NCI-H526 (cell line): ENCODE data around the gene ST6GALNAC3.
A peak's percentile ranks its signal among the peaks of the same experiment; 100 is the strongest.
"Not testable (repeated sequence)": the region's sequence is repeated elsewhere in the genome, so short reads cannot be mapped to it uniquely, and the experiment has no call there.

Source experiments
- DNase-seq, 2 experiments: peaks; one replicate each; lab custom pipeline; 2025; lab: John Stamatoyannopoulos, UW

Gene ST6GALNAC3

DNA sequence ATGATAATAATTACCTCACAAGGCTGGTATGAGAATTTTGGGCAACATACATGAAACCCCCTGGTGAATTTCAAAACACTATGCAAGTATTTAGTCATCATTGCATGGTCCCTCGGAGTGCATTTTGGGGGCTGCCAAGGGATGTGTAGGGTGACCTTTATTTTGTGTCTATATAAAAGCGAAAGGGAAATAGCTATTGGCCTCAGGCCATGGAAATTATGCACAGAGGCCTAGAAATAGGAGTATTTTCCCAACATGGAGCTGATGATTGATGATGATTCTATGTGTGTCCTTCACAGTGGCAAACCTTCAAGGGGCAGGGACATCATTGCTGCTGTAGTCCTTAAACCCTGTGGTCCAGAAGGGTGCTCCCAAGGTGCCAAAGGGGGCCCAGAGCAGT, 265.5 kb downstream of the ST6GALNAC3 start:
- no peak for DNase-seq

- DNase-seq: not testable (repeated sequence)
Observed at GRCh38 chr1:76341816-76342215, 267.3 kb downstream of the ST6GALNAC3 start.

DNA sequence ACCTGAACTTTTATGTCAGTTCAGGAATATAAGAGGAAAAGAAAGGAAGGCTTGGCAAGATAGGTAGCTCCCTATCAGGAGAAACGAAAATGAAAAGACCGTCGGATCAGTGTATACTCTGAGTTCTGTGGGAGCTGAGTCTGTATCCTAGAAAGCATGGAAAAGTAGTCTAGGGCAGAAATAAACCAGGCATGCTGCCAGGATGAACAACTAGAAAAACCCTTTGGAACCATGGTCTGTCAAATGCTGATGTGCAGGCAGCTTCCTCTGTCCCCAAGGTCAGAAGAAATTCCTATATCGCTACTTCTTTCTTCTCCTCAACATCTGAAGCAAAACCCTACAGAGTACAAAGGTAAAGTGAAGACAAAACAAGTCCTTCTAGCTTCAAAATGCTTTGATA, 268.8 kb downstream of the ST6GALNAC3 start:
- no peak for DNase-seq

DNA sequence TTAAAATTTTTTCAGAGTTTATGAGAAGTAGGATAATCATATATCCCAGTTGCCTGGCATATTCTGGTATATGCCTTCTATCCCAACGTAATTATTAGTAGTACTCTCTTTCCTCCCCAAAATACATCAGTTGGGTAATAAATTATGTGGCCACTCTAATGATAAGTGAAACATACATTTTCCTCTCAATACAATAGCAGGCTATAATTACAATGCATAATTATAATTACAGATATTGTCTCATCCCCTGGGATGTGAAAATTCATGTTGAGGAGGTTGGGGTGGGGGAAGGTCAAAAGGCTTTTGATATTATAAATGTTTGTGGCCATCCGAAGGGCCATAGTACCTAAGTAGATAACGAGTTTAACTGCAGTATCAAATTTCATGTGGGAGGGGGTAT, 277.1 kb downstream of the ST6GALNAC3 start:
- DNase-seq: peak in 1 of 2 experiments; percentile 4

DNA sequence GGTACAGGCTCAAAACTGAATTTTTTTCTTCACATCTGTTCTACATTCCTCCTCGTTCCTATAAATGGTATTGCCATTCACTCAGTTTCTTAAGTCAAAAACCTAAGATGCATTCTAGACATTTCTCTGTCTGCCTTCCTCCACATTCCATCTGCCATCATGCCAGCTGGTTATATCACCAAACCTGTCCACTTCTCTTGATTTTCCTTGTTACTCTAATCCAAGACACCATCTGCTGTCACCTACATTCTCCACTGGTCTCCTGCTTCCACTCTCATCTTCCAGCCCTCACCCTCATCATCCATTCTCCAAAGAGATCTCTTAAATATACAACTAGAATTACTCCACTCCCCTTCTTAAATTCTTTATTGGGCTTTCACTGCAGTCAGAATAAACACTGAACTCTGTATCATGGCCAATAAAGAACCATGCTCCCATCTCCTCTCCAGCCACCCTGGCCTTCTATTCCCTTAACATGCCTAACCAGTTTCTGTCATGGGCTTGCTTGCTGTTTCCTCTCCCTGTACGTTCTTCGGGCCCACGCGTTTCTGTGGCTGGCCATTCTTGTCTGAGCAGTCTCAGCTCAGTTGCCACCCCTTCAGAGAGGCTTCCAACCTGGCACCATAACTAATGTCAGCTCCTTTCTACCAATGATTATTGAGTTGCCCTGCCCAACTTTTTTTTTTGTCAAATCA, 278.3 kb downstream of the ST6GALNAC3 start:
- DNase-seq: no peak

DNA sequence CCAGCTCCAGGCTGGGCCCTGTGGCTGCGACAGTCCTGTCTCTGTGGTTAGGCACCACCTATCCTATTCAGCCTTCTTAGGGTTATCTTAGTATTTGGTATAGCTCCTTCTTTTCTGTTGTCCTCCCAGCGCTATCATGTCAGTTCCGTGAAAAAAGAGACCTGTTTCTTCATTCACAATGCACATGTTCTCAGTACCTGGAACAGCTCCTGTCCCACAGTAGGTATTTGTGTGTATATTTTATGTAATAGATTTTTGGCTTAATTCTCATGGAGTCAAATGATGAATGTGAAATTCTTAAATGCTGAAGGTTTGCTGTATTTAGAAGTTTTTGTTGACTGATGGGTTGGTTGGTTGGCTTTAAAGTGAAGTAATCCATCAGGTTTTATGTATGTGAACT, 279.7 kb downstream of the ST6GALNAC3 start:
- no peak for DNase-seq

GRCh38 chr1:76366726-76367125, 292.2 kb downstream of the ST6GALNAC3 start:
- DNase-seq: no peak

DNA sequence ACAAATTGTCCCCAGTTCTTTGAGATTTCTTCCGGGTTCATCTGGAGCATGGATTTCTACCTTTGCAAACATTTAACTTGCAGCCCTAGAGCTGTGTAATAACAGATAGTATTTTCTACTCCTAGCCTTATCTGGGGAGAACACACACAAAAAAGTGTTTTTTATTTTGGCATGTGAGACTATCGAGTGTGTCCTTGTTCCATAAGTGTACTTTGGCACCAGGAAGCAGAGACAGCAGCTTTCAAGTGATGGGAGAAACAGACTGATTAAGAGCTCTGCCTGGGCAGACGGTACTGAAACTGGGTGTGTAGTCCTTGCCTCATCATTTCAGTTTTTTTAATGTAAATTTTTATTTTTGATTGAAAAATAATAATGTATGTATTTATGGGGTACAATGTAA, 297.4 kb downstream of the ST6GALNAC3 start:
- no peak for DNase-seq

DNA sequence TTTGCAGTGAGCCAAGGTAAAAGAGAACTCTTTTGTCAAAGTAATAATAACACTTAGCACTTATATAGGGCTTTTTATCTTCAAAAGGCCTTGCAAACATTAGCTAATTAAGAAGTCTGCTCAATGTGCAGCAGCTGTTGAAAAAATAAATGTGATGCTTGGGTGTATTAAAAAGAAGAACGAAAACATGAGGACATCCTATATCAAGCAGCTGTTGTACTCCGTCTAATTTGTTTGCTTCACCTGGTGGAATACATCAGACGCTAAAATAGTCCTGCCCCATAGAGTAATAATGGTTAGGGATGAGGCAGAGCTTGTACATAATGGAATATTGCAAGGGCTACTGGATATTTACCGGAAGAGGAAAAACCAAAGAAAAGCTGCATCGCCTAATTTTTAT, 299.5 kb downstream of the ST6GALNAC3 start:
- DNase-seq: peak; percentile 75 to 87

- no peak for DNase-seq
Observed at GRCh38 chr1:76377247-76377646, 302.7 kb downstream of the ST6GALNAC3 start.

DNA sequence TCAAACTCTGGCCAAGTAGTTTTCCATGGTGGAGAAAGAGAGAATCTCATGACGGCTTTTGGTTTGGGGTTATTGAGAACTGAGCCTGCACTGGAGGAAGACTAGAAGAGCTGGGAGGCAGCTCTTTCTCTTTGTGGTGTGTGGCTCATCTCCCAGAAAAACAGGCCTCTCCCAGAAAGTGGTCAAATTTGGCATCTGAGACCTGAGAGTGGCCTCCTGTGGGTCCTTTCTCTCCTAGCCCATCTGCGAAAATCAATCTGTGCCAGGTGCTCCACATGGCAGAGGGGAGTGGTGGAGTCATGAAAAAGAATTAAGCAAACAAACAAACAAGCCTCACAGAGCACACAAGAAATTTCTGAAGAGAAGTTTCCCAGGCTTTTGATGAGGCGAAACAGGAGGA, 305.0 kb downstream of the ST6GALNAC3 start:
- no peak for DNase-seq

- no peak for DNase-seq
Observed at GRCh38 chr1:76381450-76382097, 307.0 kb downstream of the ST6GALNAC3 start.

DNA sequence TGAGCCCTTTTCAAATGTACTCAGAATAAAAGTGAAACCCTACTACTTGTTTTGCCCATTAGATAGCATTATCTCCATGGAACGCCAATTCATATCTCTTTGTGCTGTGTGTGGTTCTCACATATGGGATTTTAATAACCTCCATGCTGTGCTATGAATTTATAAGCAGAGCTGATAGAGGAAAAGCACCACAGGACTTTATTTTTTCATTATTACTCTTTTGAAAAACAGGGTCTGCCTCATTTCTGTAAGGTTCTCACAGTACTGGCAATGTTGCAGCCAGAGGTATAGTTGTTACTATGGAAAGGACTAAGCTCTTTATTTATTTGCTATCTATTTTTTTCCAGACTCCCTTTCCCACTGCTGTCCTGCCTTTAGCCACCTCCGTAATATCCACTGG, 313.7 kb downstream of the ST6GALNAC3 start:
- DNase-seq: no peak

GRCh38 chr1:76390456-76390855, 315.9 kb downstream of the ST6GALNAC3 start:
- DNase-seq: no peak

DNA sequence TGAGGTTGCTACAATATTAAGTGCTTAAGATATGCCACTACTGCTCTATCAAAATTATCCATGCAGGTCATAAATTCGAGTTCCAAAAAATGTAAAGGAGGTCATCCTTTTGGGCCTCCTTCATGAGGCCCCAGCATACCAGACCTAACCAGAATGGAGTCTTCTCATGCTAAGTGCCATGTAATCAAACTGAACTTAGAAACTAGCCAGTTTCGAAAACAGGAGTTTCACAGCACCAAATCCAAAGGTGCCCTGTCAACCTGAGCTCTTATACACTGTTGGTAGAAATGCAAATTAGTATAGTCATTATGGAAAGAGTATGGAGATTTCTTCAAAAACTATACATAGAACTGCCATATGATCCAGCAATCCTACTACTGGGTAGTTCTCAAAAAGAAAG, 320.5 kb downstream of the ST6GALNAC3 start:
- peak; percentile 54 to 62 for DNase-seq

DNA sequence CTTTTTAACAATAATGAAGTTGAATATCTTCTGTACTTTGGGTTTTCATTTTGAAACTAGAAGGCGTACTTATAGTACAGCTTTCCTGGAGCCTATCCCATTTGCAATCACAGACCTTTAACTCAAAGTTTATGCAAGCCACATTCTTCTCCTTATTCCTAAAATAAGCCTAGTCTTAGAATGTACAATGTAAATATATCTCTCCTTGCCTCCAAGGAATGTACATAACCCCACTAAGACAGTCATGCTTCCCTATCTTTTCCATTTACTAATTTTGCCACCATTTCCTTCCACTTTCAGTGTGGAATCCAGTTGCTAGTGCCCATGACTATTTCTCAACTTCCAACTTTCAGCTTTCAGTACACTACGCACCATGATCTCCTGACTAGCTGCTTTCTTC, 327.6 kb downstream of the ST6GALNAC3 start:
- no peak for DNase-seq

DNA sequence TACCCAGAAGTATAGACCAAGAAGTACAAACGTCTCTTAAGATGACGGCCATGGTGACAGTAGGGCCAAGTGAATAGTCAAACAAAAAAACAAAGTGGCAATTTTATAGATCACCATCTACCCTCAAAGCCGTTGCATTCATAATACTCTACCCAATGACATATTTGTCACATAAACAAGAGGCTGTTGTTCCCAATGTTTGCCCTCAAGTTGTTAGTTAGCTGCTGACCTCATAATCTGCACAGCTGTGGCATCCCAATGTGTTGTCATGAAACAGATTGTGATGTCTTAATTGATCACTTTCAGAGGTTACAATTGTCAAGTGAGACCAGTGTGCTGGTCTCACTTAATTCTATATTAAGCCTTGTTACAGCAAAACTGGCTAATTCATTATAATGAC, 333.8 kb downstream of the ST6GALNAC3 start:
- no peak for DNase-seq

GRCh38 chr1:76410499-76410898, 336.0 kb downstream of the ST6GALNAC3 start:
- peak in 1 of 2 experiments; percentile 32 for DNase-seq

DNA sequence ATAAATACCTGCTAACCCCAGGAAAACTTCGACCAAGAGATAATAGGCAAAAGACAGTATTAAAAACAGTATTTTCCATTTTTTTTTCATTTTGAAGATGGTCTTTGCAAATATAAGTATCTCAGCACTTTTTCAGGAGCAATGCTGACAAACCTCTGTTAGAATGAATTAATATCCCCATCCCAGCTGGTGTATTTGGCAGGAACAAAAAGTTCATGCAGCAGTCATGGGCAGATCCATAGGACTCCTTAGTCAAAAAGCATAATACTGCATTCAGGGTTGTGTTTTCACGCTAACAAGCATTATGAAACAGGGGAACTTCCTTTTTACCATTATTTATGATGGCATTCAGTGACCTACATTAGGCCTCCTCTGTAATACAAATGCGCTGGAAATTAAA, 344.0 kb downstream of the ST6GALNAC3 start:
- no peak for DNase-seq

DNA sequence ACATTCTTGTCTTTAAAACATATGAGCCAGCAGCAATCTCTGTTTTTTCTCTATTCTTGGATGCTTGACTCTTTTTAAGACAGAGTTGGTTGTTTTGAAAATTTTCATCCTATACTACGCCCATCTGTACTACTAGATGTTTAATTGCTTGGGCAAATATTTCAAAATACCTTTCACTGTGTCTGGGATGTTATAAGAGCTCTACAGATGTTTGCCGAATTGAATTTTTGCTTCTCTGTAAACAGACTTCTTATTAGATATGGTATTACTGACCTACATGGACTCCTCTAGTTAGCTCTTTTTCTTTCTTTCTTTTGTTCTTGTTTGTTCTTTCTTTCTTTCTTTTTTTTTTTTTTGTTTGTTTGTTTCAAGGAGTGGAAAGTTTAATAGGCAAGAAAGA, 345.1 kb downstream of the ST6GALNAC3 start:
- DNase-seq: no peak

- peak in 1 of 2 experiments; percentile 24 for DNase-seq
Observed at GRCh38 chr1:76425201-76426145, 350.9 kb downstream of the ST6GALNAC3 start.

DNA sequence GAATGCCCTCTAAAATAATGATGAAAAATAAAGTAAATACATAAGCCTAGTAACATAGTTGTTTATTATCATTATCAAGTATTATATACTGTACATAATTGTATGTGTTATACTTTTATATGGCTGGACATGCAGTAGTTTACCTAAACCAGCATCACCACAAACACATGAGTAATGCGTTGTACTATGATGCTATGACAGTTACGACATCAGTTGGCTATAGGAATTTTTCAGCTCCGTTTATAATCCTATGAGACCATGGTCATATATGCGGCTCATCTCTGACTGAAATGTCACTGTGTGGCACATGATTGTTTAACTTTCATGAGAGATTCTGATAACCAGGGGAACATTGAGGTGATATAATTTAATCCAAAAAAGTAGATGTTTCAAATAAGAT, 352.1 kb downstream of the ST6GALNAC3 start:
- DNase-seq: no peak

DNA sequence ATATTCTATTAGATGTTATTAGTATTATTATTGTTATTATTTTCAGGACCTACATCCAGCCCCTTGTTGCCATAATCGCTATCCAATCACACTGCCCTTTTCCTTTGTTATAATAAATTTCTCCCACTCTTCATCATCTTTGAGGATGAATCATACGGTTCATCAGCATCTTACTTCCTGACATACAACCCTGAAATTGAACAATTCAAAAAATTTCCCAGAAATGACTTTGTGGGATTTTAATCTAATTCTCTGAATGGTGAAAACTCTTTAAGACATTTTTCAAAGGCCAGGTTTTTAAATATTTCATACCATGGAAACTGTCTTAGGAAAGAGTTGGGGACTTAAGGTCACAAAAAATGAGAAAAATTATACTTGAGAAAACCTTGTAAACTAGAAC, 353.5 kb downstream of the ST6GALNAC3 start:
- DNase-seq: no peak
